Left ventricle myocardium inferior (tissue), 1 donor: Measurements from ENCODE around the gene PTPRO. TPM values are rescaled to one million over a fixed set of nuclear protein-coding genes. Genes with fewer than 3 reads are reported as not detected.
A peak's percentile ranks its signal among the peaks of the same experiment; 100 is the strongest.

ENCODE experiments used
- DNase-seq: peaks from one replicate; pipeline ENCODE4 v3.0.0-alpha.2; 2020
- H3K27ac ChIP-seq: fragments of 200-600 bp; replicated peaks from 2 replicates; pipeline ENCODE4 v1.8.0; 2021
- H3K27me3 ChIP-seq: fragments of 200-600 bp; 2 replicates; pipeline ENCODE4 v1.8.0; 2021; ENCODE audit warnings: low read depth
- H3K36me3 ChIP-seq: fragments of 200-600 bp; 2 replicates; pipeline ENCODE4 v1.8.0; 2021
- H3K4me1 ChIP-seq: fragments of 200-600 bp; 2 replicates; pipeline ENCODE4 v1.8.0; 2021
- H3K4me3 ChIP-seq: fragments of 200-600 bp; 2 replicates; pipeline ENCODE4 v1.8.0; 2021; ENCODE audit warnings: mild to moderate bottlenecking, moderate library complexity
- H3K9me3 ChIP-seq: fragments of 200-600 bp; replicated peaks from 2 replicates; pipeline ENCODE4 v1.8.0; 2021
- CTCF ChIP-seq: fragments of 200-600 bp; IDR thresholded peaks from 2 replicates; pipeline ENCODE4 v1.8.0; 2021; ENCODE audit warnings: antibody characterized with exemption, mild to moderate bottlenecking, borderline replicate concordance
- intact Hi-C: fragments of 100-400 bp; cut with micrococcal nuclease; formaldehyde crosslinking; loops from one replicate; pipeline ENCODE4 v1.11.0; 2022
- total RNA-seq: library from RNA; stranded (reverse); fragmentation: NEBNext Ultra II Directional; extraction: Animal tissue kit (Norgen Biotek cat#: 25700); gene quantifications from one replicate; pipeline ENCODE4 v1.2.1, GENCODE V29; 2021
- donor health status: DM: no; HTN: yes; CAD: no; lungs with severe emphysema.

PTPRO gene
- total RNA-seq, 1 donor from 2014 or later: 0.82 TPM

DNA sequence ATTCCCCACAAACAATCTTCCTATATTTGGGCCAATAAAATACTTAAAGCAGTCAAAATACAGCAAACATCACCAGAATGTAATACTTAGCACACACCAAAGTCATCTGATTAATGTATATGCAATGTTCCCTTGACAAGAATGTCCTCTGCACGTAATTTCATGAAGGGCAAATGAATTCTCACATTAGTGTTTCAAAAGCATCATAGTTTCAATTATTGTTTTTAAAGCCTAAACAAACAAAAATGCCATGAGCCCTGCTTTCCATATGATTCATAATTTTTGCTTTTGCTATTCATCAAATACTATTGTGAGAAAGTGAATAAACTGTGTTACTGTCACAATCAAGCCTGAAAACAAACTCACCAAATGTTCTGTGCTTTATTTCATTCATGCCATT lies 310.9 kb downstream of the PTPRO start:
- peaks cover 10% of the 10 kb centered on the region for H3K36me3 ChIP-seq
- H3K4me3 ChIP-seq: no peak overlapping the region
- H3K27me3 ChIP-seq: no peaks in the 10 kb centered on the region
- peak overlapping the region; percentile 62 for H3K27ac ChIP-seq
- no peak for TF ChIP-seq CTCF
- H3K9me3 ChIP-seq: no peaks in the 10 kb centered on the region
- peaks cover 36% of the 10 kb centered on the region for H3K4me1 ChIP-seq
- DNase-seq: no peak
- intact Hi-C loops: no loop called here

DNA sequence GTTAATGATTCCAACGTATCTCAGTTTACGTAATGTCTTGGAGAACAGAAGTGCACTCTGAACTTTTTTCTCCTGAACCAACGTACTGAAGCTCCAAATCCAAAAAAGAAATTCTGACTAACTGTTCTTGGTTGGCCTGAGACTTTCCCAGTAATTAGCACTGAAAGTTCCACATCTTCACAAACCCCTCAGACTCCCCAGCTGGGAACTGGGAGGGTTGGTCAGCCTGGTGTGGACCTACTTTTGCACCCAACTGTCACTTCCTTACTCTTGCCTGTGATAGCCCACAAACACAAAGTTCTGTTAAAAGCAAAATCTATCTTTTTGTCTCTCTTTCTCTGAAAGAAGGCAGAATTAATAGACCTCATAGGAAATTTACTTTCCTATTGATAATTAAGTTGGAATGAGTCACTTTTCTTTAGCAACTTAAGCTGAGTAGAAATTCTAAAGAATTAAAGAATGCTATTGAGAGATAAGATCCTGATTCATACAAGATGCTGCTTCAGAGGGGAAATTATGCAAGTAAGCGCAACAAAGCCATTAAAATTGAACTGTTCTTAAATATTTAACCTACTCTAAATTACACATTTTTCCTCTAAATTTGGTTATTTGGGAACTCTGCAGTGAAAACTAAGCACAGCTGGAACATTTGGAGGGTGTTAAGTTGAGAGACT lies 311.8 kb downstream of the PTPRO start:
- no peak for DNase-seq
- Histone ChIP-seq H3K36me3 (peaks cover 10% of the 10 kb centered on the region), H3K9me3 (no peaks in the 10 kb centered on the region), H3K4me3 (no peak overlapping the region), H3K27ac (peak overlapping the region; percentile 62), H3K27me3 (no peaks in the 10 kb centered on the region), H3K4me1 (peaks cover 35% of the 10 kb centered on the region)
- intact Hi-C loops: no loop called here
- TF ChIP-seq CTCF: no peak

DNA sequence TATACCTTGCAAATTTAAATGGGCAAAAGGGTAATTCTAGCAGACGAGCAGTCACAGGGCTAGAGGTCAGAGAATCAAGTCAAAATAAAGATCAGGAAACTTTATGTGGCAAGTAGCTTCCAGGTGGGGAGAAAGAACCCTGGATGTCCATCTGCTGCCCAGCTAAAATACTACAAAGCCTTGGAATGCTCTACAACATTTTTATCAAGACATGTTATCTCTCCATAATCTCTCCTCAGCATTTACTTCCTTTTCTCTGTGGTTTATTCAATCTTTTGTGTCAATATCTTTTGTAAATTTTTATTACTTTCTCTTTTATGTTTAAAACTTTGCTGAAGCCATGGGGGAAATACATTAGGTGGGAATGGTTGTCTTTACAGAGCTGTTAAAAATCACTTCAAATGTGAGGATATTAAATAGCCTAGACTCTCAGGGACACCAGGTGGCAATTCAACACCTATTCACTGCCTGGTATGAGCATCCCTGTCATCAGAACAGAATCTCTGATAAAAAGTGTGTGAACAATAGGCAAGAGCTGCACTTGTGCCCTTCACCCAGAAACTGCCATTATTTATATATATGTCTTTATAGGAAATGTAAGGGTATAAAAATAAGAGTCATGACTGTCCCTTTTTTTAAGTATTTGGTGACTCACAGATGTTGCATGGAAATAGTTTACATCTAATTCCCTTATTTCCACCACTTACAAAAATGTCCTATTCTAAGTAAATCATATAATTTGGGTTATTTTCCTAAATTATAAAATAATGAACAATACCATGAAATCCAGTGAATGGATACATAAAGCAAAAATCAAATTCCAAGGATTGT lies 314.0 kb downstream of the PTPRO start:
- no peak for TF ChIP-seq CTCF
- H3K27me3 ChIP-seq: no peaks in the 10 kb centered on the region
- no peak overlapping the region for H3K4me3 ChIP-seq
- H3K36me3 ChIP-seq: peaks cover 19% of the 10 kb centered on the region
- H3K27ac ChIP-seq: peak overlapping the region; percentile 13
- H3K9me3 ChIP-seq: no peaks in the 10 kb centered on the region
- intact Hi-C loops: no loop called here
- DNase-seq: no peak
- H3K4me1 ChIP-seq: peaks cover 13% of the 10 kb centered on the region

DNA sequence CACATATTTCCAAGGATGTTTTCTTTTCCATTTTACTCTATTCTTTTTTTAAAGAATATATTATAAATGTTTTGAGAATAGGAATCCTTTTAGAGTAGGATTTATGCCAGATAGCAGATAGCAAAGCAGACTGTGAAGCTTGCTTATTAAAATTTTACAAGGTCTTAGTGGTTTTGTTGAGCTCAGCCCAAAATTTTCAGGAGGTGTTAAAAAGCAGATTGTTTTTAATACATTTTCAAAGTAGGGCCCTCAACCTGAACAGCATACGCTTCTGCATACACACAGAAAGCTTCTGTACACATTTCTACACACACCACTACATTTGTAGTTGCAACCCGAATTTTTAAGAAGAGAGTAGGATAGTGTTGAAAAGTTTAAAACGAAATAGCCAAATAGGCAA lies 315.9 kb downstream of the PTPRO start:
- Histone ChIP-seq H3K9me3 (no peaks in the 10 kb centered on the region), H3K4me3 (no peak overlapping the region), H3K4me1 (peaks cover 8% of the 10 kb centered on the region), H3K36me3 (peaks cover 27% of the 10 kb centered on the region), H3K27me3 (no peaks in the 10 kb centered on the region), H3K27ac (peak overlapping the region; percentile 13)
- intact Hi-C loops: no loop called here
- DNase-seq: no peak
- no peak for TF ChIP-seq CTCF

DNA sequence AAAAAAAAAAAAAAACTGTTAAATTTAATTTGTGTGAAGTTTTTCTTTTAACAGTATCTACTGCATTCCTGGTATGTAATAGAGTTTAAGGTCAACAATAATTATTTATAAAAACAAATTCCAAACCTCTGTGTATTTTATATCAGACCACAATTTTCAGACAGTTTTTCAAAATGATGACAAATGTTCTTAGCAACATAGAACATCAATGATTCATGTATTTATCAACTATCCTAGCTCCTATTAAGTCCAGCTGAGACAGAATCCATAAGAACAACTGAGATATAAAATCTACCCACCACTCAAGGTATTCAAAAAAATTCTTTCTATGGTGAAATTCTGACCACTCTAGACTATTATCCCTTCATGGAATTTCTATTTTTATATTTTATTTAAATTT lies 322.4 kb downstream of the PTPRO start:
- H3K27ac ChIP-seq: no peak overlapping the region
- H3K4me3 ChIP-seq: no peak overlapping the region
- H3K36me3 ChIP-seq: peaks cover 59% of the 10 kb centered on the region
- intact Hi-C loops: no loop called here
- no peak for DNase-seq
- H3K27me3 ChIP-seq: no peaks in the 10 kb centered on the region
- H3K9me3 ChIP-seq: no peaks in the 10 kb centered on the region
- no peak for TF ChIP-seq CTCF
- no peaks in the 10 kb centered on the region for H3K4me1 ChIP-seq
